Activated CD4-positive, alpha-beta T cell treated with anti-CD3 and anti-CD28 coated beads, Interleukin-2, amount 50 U/mL, for 24 hours (primary cell): ENCODE results near the gene EIF5A2.
A peak's percentile ranks its signal among the peaks of the same experiment; 100 is the strongest.
"Not testable (repeated sequence)": the region's sequence is repeated elsewhere in the genome, so short reads cannot be mapped to it uniquely, and the experiment has no call there.

Experiments used
- DNase-seq, 2 donors: peaks; one replicate each; pipeline ENCODE4 v3.0.0-alpha.2; 2020; ENCODE audit warnings: low read depth in 1 of 2, low spot score in 1 of 2

Gene EIF5A2

GRCh38 chr3:170897199-170897598, 11.2 kb downstream of the EIF5A2 start:
- DNase-seq = not testable (repeated sequence)

DNA sequence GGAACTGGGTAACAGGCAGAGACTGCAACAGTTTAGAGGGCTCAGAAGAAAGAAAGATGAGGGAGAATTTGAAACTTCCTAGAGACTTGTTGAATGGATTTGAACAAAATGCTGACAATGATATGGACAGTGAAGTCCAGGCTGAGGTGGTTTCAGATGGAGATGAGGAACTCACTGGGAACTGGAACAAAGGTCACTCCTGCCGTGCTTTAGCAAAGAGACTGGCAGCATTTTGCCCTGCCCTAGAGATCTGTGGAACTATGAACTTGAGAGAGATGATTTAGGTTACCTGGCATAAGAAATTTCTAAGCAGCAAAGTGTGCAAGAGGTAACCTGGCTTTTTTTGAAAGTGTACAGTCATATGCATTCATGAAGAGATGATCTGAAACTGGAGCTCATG, 11.7 kb downstream of the EIF5A2 start:
- DNase-seq = no peak

GRCh38 chr3:170896333-170896732, 12.1 kb downstream of the EIF5A2 start:
- not testable (repeated sequence) for DNase-seq

DNA sequence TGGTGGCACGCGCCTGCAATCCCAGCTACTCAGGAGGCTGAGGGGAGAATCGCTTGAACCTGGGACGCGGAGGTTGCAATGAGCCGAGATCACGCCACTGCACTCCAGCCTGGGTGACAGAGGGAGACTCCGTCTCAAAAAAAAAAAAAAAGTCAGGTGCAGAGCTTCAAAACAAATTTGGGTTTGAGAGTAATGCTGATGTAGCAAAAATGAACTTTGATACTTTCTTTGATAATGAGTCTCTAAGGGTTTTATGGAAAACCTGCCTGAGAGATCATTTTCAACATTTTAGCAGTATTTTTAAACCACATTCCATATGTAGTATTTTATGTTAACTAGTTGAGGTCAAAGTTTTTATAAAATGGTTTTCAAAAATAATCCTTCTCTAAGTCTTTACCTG, 14.5 kb downstream of the EIF5A2 start:
- no peak for DNase-seq

DNA sequence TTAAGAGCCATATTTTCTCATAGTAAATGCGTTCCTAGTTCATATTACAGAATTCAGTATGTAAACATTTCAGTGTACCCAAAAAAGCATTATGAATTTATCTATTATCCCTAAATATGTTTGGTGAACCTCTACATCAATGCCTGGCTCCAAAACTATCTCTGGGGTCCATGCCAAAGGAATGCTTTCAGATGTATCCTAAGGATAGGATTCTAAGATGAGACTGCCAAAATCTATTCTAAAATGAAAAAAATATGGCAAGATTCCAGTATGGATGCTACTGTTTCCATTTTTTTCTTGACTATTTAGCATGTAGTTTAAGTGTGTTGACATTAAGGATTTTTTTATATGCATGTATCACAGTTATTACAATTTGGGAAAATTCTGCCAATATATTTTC, 18.8 kb downstream of the EIF5A2 start:
- DNase-seq = no peak

DNA sequence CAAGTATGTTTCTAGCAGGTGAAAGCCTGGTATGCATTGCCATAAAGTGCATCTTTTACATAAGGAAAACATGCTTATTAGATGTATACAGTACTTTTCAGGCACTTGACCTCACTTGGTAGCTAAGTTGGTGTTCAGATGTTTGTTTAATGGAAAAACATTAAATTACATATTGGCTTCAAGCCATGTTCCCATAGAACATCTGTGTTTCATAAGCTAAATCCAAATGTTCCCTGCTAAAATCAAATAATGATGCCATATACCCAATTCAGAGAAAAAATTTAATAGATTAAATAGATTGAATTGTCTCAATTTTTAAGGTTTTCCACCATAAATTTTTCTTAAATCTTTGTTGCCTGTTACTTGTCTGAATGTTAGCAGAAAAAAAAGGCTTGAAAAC, 19.3 kb downstream of the EIF5A2 start:
- DNase-seq = no peak

DNA sequence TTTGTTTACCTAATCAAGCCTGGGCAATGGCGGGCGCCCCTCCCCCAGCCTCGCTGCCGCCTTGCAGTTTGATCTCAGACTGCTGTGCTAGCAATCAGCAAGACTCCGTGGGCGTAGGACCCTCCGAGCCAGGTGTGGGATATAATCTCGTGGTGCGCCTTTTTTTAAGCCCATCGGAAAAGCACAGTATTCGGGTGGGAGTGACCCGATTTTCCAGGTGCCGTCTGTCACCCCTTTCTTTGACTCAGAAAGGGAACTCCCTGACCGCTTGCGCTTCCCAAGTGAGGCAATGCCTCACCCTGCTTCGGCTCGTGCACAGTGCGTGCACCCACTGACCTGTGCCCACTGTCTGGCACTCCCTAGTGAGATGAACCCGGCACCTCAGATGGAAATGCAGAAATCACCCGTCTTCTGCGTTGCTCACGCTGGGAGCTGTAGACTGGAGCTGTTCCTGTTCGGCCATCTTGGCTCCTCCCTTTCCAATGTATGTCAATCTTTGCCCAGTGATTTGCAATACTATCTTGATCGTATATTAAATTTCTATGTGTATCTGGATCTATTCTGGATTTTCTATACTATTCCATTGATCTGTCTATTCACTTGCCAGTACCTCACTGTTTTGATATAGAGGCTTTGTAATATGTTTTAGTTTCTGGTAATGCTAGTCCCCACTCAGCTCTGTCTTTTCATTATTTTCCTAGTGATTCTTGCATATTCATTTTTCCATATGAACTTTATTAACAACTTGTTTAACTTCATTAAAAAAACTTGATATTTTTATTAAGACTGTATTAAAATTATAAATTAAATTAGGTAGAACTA, 24.1 kb downstream of the EIF5A2 start:
- DNase-seq = not testable (repeated sequence)

- not testable (repeated sequence) for DNase-seq
Measured at GRCh38 chr3:170878688-170879087, 29.7 kb downstream of the EIF5A2 start.

- DNase-seq = not testable (repeated sequence)
Measured at GRCh38 chr3:170877311-170877710, 31.1 kb downstream of the EIF5A2 start.

- DNase-seq = no peak
Measured at GRCh38 chr3:170876537-170876936, 31.9 kb downstream of the EIF5A2 start.

DNA sequence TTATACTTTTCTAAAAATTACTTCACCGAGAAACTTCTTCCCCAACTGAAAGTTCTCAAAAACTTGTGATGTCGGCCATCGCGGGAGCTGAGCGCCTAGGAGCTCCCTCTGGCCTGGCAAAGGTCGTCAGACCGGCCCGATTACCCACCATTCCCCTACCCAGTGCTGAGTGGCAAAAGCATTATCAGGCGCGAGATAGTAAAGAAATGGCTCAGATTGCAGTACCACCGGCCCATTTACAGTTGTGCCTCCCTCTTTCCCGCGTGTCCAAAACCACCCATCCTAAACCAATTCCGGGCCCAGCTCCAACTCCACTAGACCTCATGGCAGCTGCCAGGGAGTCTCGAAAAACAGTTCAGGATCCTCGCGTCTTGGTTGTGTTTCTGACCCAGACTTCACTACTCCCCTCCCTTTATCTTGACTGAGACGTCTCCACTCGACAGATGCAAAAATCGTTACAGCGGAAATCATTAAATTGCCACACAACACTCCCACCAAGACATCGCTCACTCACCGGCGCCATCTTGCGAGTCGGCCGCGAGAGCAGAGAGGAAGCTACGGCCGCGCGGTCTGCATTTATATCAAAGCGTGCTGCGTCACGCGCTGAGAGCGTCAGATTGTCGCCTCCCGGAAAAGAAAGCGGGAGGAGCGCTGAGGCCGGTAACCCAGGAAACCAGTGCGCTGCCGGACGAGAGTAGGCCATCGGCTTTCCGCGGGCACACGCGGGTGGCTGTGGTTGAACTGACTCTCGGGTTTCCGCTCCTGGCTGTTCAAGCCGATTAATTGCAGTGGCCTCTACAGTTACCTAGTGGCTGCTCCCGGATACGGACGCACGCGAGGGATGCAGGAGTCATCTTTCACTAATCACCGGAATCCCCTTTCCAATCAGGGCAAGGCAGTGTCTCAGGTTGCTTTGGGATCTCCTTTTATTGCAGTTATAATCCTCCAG, 38.5 kb downstream of the EIF5A2 start, which contains the start of gene RPL22L1:
RPL22L1 (minus strand) TSS at position 551 of the 949 bp plus-strand sequence; CDS start at position 523, 28 bp downstream.
- peak; percentile 87 to 91 for DNase-seq

- DNase-seq = no peak
Measured at GRCh38 chr3:170869239-170869590, 39.2 kb downstream of the EIF5A2 start.

- DNase-seq = no peak
Measured at GRCh38 chr3:170868577-170869238, 39.7 kb downstream of the EIF5A2 start.

DNA sequence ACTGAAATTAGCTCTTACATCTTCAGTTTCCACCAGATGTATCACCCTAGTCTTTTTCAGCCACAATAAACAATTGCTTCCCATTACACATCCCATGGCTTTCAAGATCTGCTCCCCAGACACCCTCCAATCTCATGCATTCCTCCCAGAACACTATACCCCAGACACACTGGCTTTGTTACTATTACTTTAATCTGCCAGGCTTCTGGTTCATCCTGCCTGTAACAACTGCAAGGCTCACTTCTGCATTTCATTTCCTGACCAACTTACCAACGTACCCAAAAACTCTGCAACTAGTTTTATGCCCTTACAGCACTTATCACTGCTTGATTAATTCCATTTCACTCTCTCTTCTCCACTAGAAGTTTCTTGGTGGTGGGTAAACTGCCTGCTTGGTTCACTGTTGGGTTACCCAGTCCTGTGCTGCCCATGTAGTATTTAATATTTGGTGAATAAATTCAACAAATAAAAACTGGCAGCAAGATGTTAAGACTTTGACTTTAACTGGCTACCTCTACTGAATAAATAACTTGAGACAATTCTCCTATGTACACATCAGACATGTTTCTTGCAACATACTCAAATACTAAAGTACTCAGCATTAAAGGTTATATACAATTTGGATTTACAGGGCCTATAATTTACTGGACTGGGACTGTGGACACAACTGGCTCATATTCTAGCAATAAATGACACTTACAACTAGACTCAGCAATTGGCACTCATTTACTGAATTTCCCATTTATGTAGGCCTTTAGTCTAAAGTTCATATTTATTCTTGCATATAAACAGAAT, 41.1 kb downstream of the EIF5A2 start:
- no peak for DNase-seq

- DNase-seq = no peak
Measured at GRCh38 chr3:170866499-170866898, 41.9 kb downstream of the EIF5A2 start.

- no peak for DNase-seq
Measured at GRCh38 chr3:170865209-170866094, 43.0 kb downstream of the EIF5A2 start.

DNA sequence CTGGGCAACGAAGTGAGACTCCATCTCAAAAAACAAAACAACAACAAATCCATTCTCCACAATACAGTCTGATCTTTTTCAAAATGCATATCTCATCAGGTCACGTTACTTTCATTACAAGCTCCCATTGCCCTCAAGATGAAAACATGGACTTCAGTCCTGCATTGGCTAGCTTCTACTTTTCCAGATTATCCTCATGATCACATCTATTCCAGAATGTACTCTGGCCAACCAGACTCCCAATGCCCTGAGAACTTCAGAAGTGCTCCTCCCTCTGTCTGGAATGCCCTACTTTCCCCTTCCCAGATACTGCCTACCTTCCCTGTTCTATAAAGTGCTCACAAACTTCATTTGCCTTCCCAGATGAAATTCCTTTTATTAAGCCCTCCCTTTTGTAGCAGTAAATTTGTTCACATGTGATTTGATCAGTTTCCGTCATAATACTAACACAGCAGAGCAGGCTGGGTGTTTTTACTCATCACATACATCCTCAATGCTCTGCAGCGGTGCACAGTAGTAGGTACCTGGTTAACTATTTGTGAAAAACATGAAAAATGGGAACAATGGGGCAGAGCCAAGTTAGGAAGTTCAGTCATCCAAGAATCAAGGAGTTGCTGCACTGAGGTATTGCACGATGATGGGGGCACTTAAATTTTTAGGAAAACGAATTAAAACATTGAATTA, 43.8 kb downstream of the EIF5A2 start:
- no peak for DNase-seq

DNA sequence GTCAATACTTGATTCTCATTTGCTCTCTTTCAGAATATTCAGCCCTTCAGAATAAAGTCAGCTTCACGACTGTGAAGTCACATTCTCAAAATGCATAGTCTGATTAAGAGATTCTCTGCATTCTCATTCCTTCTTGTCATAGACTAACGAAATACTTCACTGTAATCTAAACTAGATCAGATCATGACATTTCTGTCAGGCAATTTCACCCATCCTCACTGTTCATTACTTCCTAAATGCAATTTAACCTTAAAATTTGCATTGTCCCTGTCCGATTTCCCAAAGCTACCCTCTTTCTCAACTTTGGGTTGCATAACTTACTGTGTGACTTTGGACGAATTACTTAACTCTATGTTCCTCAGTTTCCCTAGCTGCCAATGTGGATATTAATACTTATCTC, 44.6 kb downstream of the EIF5A2 start:
- no peak for DNase-seq
